NOMO-1 treated with DMSO at 0.1 percent for 48 hours (cell line): ENCODE measurements around the gene BABAM2.
A peak's percentile ranks its signal among the peaks of the same experiment; 100 is the strongest.

ENCODE experiments used
- DNase-seq: peaks from one replicate; lab custom pipeline; 2025; ENCODE audit not compliant: unreplicated experiment; lab: John Stamatoyannopoulos, UW

BABAM2 gene

DNA sequence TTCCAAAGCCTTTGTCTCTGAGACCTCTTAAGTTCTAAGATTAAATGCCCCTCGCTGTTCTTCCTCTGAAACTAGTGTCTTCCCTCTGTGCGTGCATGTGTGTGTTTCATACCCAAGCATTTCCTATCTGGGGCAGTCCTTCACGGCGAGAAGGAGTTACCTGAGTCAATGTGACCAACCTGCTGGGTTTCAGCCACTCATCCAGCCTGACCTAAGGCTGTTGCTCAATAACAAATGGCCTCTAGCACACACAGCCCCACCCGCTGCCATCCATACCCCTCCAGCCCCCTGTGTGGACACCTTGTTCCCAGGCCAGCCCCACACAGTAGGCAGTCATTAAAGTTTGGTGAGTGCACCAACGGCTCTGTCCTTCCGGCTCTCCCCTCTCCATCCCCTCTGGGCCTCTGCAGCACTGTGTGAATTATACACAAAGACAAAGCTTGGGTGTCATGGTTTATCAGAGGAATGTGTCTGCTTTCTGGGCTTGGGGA, 448.3 kb downstream of the BABAM2 start:
- no peak for DNase-seq

- no peak for DNase-seq
Observed at GRCh38 chr2:28339516-28340175, 449.1 kb downstream of the BABAM2 start.

GRCh38 chr2:28340312-28341202, 450.0 kb downstream of the BABAM2 start:
- DNase-seq = no peak

- no peak for DNase-seq
Observed at GRCh38 chr2:28341208-28341891, 450.8 kb downstream of the BABAM2 start.

DNA sequence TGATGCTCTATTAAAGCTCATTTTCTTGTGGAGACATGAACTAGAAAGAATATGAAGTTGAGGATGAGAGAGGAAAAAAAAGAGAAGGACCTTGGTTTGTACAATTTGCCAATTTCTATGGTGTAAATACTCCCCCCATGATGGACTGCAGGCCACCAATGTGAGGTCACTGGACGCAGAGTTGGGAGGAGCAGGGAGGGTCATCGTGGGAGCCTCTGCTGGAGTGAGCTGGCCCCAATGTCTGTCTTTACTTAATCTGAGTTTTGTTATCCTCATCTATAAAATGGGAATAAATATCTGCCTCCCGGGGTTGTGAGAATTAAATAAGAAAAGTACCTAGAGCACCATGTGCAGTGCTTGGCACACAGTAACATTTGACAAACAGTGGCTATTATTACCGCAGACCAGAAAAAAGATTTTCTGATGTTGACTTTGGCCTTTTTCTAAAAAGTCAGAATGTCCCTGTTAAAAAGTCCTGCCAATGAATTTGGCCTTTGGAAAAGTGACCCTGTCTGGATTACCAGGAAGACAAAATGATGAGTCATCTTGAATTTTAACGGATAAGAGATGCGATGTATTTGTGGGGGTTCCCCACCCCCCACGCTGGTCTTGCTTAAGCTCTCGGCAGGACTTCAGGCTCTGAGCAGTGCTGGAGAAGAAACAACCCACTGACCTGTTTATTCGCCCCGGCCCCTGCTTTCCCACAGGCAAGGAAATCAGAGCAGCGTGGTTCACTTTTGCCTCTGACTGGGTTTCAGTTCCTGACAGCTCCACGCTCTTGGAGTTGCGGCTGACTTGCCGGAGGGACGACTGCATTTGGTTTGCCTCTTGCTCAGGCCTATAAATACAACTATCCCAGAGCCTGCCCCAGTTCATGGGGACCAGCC, 451.8 kb downstream of the BABAM2 start:
- DNase-seq = peak; percentile 49

DNA sequence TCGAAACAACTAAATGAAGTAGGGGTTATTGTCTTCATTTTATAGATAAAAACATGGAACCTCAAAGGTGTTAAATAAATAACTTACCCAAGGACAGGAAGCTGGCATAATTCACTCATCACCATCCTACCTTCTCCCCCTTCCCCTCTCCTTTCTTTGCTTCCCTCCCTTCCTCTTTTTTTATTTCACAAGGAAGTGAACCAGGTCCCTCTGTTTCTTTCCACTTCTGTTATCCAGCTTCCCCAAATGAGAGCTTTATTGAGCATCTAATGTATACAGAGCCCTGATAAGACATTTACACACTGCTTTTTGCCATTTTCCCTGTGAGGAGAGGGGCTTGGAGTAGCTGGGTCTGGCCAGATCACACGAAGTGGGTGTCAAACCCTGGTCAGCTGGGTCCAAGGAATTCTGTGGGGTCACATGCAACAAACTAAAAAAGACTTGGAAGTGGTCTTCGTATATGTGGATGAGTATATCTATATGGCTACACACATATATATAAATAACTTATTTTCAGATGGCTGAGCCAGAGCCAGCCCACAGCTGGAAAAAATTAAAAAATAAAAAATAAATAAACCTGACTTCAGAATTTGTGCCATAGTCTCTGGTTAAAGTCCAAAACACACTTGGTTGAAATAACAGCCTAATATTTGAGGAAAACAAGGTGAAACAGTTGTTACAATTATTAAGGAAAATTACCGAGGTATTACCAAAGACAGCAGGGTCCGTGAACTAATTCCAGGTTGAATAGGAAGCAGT, 452.8 kb downstream of the BABAM2 start:
- DNase-seq = peak; percentile 73

DNA sequence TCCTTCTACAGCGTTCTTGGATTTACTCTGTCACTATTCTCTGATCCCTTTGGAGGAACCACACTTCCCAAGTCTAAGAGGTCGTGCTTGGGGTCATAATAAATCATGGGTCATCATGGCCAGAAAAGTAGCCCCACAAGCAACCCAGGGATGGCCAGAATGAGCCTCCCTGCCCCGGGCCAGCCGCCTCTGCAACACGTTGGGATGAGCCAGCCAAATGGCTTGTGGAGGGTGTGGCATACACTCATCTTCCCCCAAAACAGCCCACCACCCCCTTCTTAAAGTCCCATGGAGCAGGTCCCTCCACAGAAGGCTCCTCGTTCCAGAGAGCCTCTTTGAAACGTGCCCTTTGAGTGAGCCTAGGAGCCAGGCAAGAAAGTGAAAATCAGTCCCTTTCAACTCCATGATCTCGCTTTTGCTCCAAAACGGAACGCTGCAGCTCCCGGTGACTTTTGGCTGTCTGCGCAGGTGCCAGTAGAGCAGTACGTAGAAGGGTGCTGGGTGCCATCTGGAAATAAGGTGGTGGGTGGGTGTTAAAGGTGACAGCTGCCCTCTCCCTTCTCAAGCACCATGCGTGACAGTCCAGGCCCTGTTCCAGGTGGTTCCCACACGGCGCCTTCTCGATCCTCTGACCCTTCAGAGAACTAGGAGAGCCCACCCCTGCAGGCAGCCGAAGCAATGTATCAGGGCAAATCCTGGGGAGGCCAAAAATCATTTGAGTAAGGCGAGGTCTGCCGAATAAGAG, 453.6 kb downstream of the BABAM2 start:
- DNase-seq = no peak

DNA sequence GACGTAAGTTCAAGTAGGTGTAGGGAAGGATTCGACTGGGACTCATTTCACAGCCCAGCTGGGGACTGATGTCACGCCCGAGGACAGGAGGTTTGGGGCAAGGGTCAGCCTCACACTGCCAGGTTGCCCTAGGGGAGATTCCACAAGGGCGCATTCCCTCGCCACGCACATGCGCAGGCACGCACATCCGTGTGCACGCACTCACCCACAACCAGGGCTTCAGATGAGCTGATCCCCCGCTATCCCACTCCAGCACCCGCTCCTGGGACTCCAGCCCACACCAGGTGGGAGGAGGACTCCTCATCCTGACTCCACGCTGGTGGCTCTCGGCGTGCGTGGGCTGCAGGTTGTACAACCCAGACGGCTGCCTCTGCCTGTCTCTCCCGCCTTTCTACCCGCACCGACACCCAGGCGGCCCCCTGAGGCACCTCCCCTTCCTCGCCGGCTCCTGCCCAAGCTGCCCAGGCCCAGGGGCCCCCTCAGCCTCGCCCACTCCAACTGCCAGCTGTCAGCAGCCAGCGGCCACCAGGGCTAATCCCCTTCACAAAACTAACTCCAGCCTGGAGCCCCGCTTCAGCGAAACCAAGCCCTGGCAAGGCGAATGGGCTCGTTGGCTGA, 454.3 kb downstream of the BABAM2 start:
- DNase-seq = no peak

DNA sequence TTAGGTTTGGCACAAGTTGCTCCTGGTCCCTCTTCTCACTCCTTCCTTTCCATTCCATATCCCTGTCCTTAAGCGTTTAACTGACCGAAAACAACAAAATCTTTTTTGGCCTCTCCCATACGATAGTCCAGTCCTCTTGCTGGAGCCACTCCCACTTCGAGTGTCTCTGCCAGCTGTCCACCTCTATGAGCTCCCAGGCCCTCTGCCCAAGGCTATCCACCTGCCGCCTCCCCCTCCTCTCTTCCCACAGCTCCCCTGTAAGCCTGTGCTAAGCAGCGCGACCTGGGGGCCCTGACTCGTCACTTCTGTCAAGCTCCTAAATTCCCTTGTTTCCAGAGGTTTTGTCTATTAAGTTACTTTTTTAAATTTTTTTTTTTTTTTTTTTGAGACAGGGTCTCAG, 455.1 kb downstream of the BABAM2 start:
- no peak for DNase-seq

- no peak for DNase-seq
Observed at GRCh38 chr2:28346587-28346986, 456.1 kb downstream of the BABAM2 start.

GRCh38 chr2:28347193-28347592, 456.7 kb downstream of the BABAM2 start:
- DNase-seq = no peak

- DNase-seq = no peak
Observed at GRCh38 chr2:28347596-28347995, 457.1 kb downstream of the BABAM2 start.

- no peak for DNase-seq
Observed at GRCh38 chr2:28348149-28348567, 457.6 kb downstream of the BABAM2 start.

DNA sequence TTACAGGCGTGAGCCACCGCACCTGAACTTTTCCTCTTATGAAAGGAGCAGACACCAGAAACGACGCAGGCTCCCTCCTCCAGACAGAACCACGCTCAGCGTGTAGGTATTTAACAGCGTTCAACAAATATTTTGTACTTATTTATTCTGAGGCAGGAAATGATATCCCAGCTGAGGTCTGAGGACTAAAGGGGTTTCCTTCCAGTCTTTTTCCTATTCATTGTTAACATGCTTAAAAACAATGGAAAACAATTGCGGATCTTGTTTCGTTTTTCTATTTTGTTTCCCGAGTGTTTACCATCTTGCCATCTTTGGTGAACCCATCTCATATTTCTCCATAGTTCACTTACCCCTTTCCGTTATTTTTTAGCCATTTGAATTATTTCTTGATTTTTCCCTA, 458.4 kb downstream of the BABAM2 start:
- no peak for DNase-seq

- DNase-seq = no peak
Observed at GRCh38 chr2:28349546-28350165, 459.1 kb downstream of the BABAM2 start.

DNA sequence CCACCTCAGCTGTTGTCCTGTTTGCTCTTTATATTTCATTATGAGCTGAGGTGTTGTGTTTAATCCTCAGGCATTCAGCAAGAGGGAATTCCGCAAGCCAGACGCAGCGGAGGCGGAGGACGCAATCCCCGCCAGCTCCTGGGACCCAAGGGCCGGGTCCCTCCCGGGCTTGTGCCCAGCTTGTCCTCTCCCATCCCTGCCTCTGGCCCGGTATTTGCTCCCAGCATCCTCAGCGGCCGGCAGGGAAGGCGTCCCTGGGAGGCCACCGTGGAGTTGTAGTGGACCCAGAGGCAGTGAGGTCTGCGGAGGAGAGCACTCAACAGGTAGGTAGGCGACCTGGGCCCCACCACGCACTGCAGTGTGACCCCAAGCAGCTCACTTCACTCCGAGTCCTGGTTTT, 459.7 kb downstream of the BABAM2 start:
- DNase-seq = no peak

- DNase-seq = no peak
Observed at GRCh38 chr2:28350791-28351285, 460.3 kb downstream of the BABAM2 start.

GRCh38 chr2:28351621-28352020, 461.1 kb downstream of the BABAM2 start:
- DNase-seq = no peak
